ENCODE data around the gene SCAMP4.

Gene SCAMP4

GRCh38 chr19:1889907-1890306, 15.3 kb upstream of the SCAMP4 start:
- Histone ChIP-seq H3K4me3 (ENCODE audit: low read depth in 1 of 2, low read length in 2 of 2) (no peak overlapping the region), H3K27ac (ENCODE audit: low read length) (no peak overlapping the region), H3K79me2 (ENCODE audit: insufficient read depth, low read length) (peaks cover 2% of the 10 kb centered on the region), H3K27me3 (ENCODE audit: insufficient read depth, low read length, poor library complexity) (no peaks in the 10 kb centered on the region), H3K9ac (ENCODE audit: low read depth, low read length) (no peak overlapping the region), H3K9me3 (ENCODE audit: insufficient read depth, low read length, severe bottlenecking) (no peaks in the 10 kb centered on the region), H4K20me1 (ENCODE audit: insufficient read depth, low read length) (peaks cover 2% of the 10 kb centered on the region), H3K4me2 (ENCODE audit: insufficient read depth, low read length) (no peak overlapping the region), H3K4me1 (ENCODE audit: insufficient read depth, low read length) (peaks cover 11% of the 10 kb centered on the region), H2AFZ (ENCODE audit: low read depth, low read length) (no peak overlapping the region), H3K36me3 (ENCODE audit: insufficient read depth, low read length) (no peaks in the 10 kb centered on the region)
- no peak for TF ChIP-seq EZH2 (IDR thresholded peaks at IDR 0.05; ENCODE audit: borderline replicate concordance, low read depth, low read length, severe bottlenecking)
- TF ChIP-seq, protein P1, sequence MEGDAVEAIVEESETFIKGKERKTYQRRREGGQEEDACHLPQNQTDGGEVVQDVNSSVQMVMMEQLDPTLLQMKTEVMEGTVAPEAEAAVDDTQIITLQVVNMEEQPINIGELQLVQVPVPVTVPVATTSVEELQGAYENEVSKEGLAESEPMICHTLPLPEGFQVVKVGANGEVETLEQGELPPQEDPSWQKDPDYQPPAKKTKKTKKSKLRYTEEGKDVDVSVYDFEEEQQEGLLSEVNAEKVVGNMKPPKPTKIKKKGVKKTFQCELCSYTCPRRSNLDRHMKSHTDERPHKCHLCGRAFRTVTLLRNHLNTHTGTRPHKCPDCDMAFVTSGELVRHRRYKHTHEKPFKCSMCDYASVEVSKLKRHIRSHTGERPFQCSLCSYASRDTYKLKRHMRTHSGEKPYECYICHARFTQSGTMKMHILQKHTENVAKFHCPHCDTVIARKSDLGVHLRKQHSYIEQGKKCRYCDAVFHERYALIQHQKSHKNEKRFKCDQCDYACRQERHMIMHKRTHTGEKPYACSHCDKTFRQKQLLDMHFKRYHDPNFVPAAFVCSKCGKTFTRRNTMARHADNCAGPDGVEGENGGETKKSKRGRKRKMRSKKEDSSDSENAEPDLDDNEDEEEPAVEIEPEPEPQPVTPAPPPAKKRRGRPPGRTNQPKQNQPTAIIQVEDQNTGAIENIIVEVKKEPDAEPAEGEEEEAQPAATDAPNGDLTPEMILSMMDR (IDR thresholded peaks at IDR 0.05; ENCODE audit: borderline replicate concordance, extremely low read depth, low read length, poor library complexity, severe bottlenecking) = no peak
- ATAC-seq (ENCODE audit: insufficient read depth, low read depth) = no peak
- DNase-seq = no peak

- TF ChIP-seq EZH2 (IDR thresholded peaks at IDR 0.05; ENCODE audit: borderline replicate concordance, low read depth, low read length, severe bottlenecking) = no peak
- TF ChIP-seq, protein P1 (IDR thresholded peaks at IDR 0.05; ENCODE audit: borderline replicate concordance, extremely low read depth, low read length, poor library complexity, severe bottlenecking) = no peak
- ATAC-seq (ENCODE audit: insufficient read depth, low read depth) = no peak
- Histone ChIP-seq H3K27ac (ENCODE audit: low read length) (no peak overlapping the region), H4K20me1 (ENCODE audit: insufficient read depth, low read length) (no peaks in the 10 kb centered on the region; the same call in 1 of the 2 replicates), H3K27me3 (ENCODE audit: insufficient read depth, low read length, poor library complexity) (no peaks in the 10 kb centered on the region), H2AFZ (ENCODE audit: low read depth, low read length) (no peak overlapping the region), H3K4me3 (ENCODE audit: low read depth in 1 of 2, low read length in 2 of 2) (no peak overlapping the region), H3K79me2 (ENCODE audit: insufficient read depth, low read length) (no peaks in the 10 kb centered on the region), H3K9ac (ENCODE audit: low read depth, low read length) (no peak overlapping the region), H3K9me3 (ENCODE audit: insufficient read depth, low read length, severe bottlenecking) (no peaks in the 10 kb centered on the region), H3K4me1 (ENCODE audit: insufficient read depth, low read length) (peaks cover 17% of the 10 kb centered on the region), H3K36me3 (ENCODE audit: insufficient read depth, low read length) (no peaks in the 10 kb centered on the region), H3K4me2 (ENCODE audit: insufficient read depth, low read length) (no peak overlapping the region)
- no peak for DNase-seq
Observed at GRCh38 chr19:1893791-1894190, 11.4 kb upstream of the SCAMP4 start.

- Histone ChIP-seq H3K9ac (ENCODE audit: low read depth, low read length) (no peak overlapping the region), H3K4me1 (ENCODE audit: insufficient read depth, low read length) (peaks cover 17% of the 10 kb centered on the region)
- ATAC-seq (ENCODE audit: insufficient read depth, low read depth) = no peak
Observed at GRCh38 chr19:1896508-1896907, 8.7 kb upstream of the SCAMP4 start.

More at GRCh38 chr19:1896508-1896907, 8.7 kb upstream of the SCAMP4 start:
- no peaks in the 10 kb centered on the region; the same call in 1 of the 2 replicates for H4K20me1 ChIP-seq (ENCODE audit: insufficient read depth, low read length)
- no peak overlapping the region for H3K4me2 ChIP-seq (ENCODE audit: insufficient read depth, low read length)
- H3K36me3 ChIP-seq (ENCODE audit: insufficient read depth, low read length) = no peaks in the 10 kb centered on the region
- H3K27me3 ChIP-seq (ENCODE audit: insufficient read depth, low read length, poor library complexity) = no peaks in the 10 kb centered on the region
- no peak for DNase-seq
- no peaks in the 10 kb centered on the region for H3K79me2 ChIP-seq (ENCODE audit: insufficient read depth, low read length)
- no peaks in the 10 kb centered on the region for H3K9me3 ChIP-seq (ENCODE audit: insufficient read depth, low read length, severe bottlenecking)
- no peak overlapping the region for H3K4me3 ChIP-seq (ENCODE audit: low read depth in 1 of 2, low read length in 2 of 2)
- no peak overlapping the region for H3K27ac ChIP-seq (ENCODE audit: low read length)
- H2AFZ ChIP-seq (ENCODE audit: low read depth, low read length) = no peak overlapping the region
- TF ChIP-seq, protein P1 (IDR thresholded peaks at IDR 0.05; ENCODE audit: borderline replicate concordance, extremely low read depth, low read length, poor library complexity, severe bottlenecking) = no peak
- TF ChIP-seq EZH2 (IDR thresholded peaks at IDR 0.05; ENCODE audit: borderline replicate concordance, low read depth, low read length, severe bottlenecking) = no peak

Data from DND-41 (cell line).